Astrocyte of the spinal cord (primary cell): ENCODE measurements around the gene C16orf95.
"Not testable (repeated sequence)": the region's sequence is repeated elsewhere in the genome, so short reads cannot be mapped to it uniquely, and the experiment has no call there.

Experiments
- DNase-seq: peaks from one replicate; pipeline ENCODE4 v3.0.0; 2011; ENCODE audit warnings: low read depth, low spot score
- H3K4me3 ChIP-seq: 2 replicates; pipeline ENCODE4 v1.5.1; 2011; ENCODE audit warnings: low read depth, mild to moderate bottlenecking, low read length, moderate library complexity
- CTCF ChIP-seq: IDR thresholded peaks from 2 replicates; pipeline ENCODE4 v1.5.1; 2012; ENCODE audit warnings: low read depth, mild to moderate bottlenecking, low read length, inconsistent platforms
- in situ Hi-C: cut with HindIII; loops from 2 replicates; pipeline ENCODE4 v1.10.0; 2017; ENCODE audit warnings: low sequenced_read_pairs

The C16orf95 gene

DNA sequence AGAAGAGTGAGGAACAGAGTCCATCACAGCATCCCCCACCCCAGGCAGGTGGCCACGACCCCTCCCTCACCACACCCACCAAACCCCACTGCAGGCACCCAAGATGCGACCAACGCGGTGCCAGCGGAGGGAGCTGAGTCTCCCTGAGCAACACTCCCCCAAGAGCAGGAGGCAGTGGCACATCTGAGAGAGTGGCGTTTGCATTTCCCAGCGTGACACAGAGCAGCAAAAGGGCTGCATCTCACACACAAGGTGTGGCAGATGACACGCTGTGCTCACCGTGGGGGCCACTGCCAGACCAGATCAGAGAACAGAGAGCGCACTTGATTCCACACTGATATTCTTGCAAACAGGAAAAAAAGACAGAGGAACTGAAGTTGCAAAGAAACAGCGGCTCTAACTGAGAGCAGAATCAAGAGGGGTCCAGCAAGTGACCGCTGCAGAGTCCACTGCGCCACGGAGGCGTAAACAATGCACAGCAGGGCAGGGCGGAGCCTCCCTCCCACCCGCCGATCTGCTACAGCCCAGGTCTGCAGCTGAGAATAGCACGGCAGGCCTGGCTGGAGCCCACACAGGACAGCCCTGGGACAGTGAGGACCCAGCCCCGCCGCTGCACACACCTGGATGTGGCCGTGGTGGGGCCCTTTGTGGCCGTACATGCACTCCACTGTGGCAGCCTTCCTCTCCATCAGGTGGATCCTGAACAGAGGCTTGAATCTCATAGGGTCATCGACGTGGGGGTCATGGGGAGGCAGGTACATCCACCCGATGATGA is 26.0 kb upstream of the C16orf95 start:
- no peak overlapping the region for H3K4me3 ChIP-seq
- no peak for TF ChIP-seq CTCF
- in situ Hi-C loops, result no loop called here
- no peak for DNase-seq

DNA sequence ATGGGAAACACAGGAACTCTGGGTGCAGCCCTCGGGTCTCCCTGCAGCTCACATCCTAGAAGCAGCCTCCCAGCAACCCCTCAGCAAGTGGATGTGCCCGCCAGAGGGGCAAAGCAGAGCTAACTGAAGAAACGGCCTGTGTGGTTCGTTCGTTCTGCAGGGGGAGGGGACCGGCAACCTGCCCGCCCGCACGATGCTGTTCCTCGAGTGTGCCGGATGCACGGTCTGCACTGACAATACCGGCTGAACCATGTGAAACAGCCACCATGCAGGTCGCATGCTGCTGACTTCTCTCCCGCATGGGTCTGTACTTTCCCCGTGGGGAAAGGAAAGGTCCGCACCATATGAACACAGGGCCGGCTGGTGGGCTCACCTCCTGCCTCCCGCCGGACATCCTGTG is 25.3 kb upstream of the C16orf95 start:
- no peak overlapping the region for H3K4me3 ChIP-seq
- DNase-seq, result no peak
- in situ Hi-C loops, result no loop called here
- TF ChIP-seq CTCF, result no peak

GRCh38 chr16:87340198-87340597 is 23.0 kb upstream of the C16orf95 start:
- no peak for TF ChIP-seq CTCF
- DNase-seq, result no peak
- H3K4me3 ChIP-seq, result no peak overlapping the region
- in situ Hi-C loops, result no loop called here

DNA sequence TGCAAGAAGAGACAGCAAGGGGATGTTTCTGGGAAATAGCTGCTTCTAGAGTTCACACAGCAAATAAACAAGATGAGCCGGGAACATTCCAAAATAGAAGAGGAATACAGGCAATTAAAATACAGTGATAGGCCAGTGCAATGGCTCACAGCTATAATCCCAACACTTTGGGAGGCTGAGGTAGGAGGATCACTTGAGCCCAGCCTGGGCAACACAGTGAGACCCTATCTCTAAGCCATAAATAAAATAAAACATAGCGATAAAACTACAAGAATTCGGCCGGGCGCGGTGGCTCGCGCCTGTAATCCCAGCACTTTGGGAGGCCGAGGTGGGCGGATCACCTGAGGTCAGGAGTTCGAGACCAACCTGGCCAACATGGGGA is 22.5 kb upstream of the C16orf95 start:
- DNase-seq, in situ Hi-C loops, H3K4me3 ChIP-seq: not testable (repeated sequence)

GRCh38 chr16:87339086-87339723 is 22.0 kb upstream of the C16orf95 start:
- TF ChIP-seq CTCF, result no peak
- no peak for DNase-seq
- in situ Hi-C loops, result no loop called here
- H3K4me3 ChIP-seq, result no peak overlapping the region

DNA sequence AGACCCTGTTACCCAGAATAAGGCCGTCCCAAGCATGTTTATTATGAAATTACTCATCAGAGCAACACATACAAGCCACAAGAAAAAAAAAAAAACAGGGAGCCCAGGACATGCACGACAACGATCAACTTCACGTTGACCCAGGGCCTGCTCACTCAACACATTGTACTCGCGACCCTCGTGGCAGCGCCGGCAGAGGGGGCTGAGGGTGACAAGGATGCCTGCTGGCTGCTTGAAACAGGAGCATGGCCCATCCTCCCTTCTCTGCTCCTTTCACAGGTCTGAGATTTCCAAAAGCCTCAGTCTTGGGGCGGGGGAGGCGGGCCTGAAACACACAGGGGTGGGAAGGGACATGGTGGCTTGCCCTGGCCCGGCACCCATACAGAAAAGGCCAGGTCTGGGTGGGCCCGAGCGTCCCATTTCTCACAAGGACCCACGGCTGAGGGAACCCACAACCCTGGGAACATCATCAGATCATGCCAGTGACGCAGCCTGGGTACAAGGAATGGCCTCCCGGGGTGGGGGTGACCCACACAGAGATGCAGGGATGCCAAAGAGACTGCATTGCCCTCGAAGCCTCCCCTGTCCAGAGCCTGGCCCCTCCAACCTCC is 21.1 kb upstream of the C16orf95 start:
- in situ Hi-C loops, result no loop called here
- no peak for TF ChIP-seq CTCF
- H3K4me3 ChIP-seq, result no peak overlapping the region
- DNase-seq, result no peak

DNA sequence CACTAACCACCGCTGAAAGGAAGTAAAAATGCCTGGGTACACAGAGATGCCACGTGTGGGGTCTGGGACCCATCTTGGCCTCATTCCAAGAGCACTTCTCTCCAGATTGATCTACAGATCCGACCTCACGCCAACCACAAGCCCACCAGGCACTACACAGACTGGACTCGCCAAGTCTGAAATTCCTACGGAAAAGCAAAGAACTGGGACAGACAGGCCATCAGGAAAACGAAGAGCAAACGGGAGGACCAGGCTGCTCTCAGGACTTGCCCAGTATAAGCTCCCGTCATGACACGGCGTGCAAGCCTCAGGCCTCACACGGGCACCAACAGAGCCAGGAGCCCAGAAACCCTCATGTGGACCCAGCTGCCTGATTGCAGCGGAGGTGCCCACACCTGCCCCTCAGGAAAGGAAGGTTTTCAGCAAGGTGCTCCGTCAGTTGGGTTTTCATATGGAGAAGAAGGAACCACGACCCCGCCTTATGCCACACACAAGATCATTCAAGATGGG is 20.1 kb upstream of the C16orf95 start:
- DNase-seq, result no peak
- no peak overlapping the region for H3K4me3 ChIP-seq
- in situ Hi-C loops, result no loop called here
- no peak for TF ChIP-seq CTCF
